ENCODE measurements around the gene CLASP1.
"Not testable (repeated sequence)": the region's sequence is repeated elsewhere in the genome, so short reads cannot be mapped to it uniquely, and the experiment has no call there.

The CLASP1 gene

GRCh38 chr2:121479882-121480522 is 169.3 kb downstream of the CLASP1 start:
- Histone ChIP-seq H3K27me3 (ENCODE audit: insufficient read depth, low read depth) (no peaks in the 10 kb centered on the region), H3K36me3 (ENCODE audit: insufficient read depth) (no peaks in the 10 kb centered on the region), H2AFZ (ENCODE audit: low read depth) (no peak overlapping the region), H3K4me3 (IDR thresholded peaks at IDR 0.05; ENCODE audit: insufficient read depth, low read depth, low read length) (no peak overlapping the region), H4K20me1 (ENCODE audit: insufficient read depth) (no peaks in the 10 kb centered on the region), H3K9ac (no peak overlapping the region), H3K4me2 (no peak overlapping the region), H3K79me2 (ENCODE audit: insufficient read depth, low read depth) (no peaks in the 10 kb centered on the region), H3K27ac (no peak overlapping the region), H3K4me1 (ENCODE audit: low read depth, poor library complexity, severe bottlenecking) (no peaks in the 10 kb centered on the region)
- TF ChIP-seq CTCF (conservative IDR thresholded peaks at IDR 0.05; ENCODE audit: low read depth, low read length): no peak

GRCh38 chr2:121478996-121479745 is 170.1 kb downstream of the CLASP1 start:
- Histone ChIP-seq H3K27ac (no peak overlapping the region), H3K4me1 (ENCODE audit: low read depth, poor library complexity, severe bottlenecking) (no peaks in the 10 kb centered on the region), H3K4me2 (no peak overlapping the region), H3K27me3 (ENCODE audit: insufficient read depth, low read depth) (no peaks in the 10 kb centered on the region), H3K9ac (no peak overlapping the region), H3K79me2 (ENCODE audit: insufficient read depth, low read depth) (no peaks in the 10 kb centered on the region), H2AFZ (ENCODE audit: low read depth) (no peak overlapping the region), H3K36me3 (ENCODE audit: insufficient read depth) (no peaks in the 10 kb centered on the region), H4K20me1 (ENCODE audit: insufficient read depth) (no peaks in the 10 kb centered on the region), H3K4me3 (IDR thresholded peaks at IDR 0.05; ENCODE audit: insufficient read depth, low read depth, low read length) (no peak overlapping the region)
- TF ChIP-seq CTCF (conservative IDR thresholded peaks at IDR 0.05; ENCODE audit: low read depth, low read length): no peak

- not testable (repeated sequence) for H4K20me1 ChIP-seq (ENCODE audit: insufficient read depth); H3K79me2 ChIP-seq (ENCODE audit: insufficient read depth, low read depth); H3K4me3 ChIP-seq (IDR thresholded peaks at IDR 0.05; ENCODE audit: insufficient read depth, low read depth, low read length); H3K27ac ChIP-seq; H3K4me1 ChIP-seq (ENCODE audit: low read depth, poor library complexity, severe bottlenecking); H2AFZ ChIP-seq (ENCODE audit: low read depth); H3K27me3 ChIP-seq (ENCODE audit: insufficient read depth, low read depth); H3K36me3 ChIP-seq (ENCODE audit: insufficient read depth); H3K4me2 ChIP-seq; H3K9ac ChIP-seq
These were observed 170.8 kb downstream of the CLASP1 start for GRCh38 chr2:121478358-121478995.

- Histone ChIP-seq H3K27me3 (ENCODE audit: insufficient read depth, low read depth) (no peaks in the 10 kb centered on the region), H3K27ac (no peak overlapping the region), H4K20me1 (ENCODE audit: insufficient read depth) (no peaks in the 10 kb centered on the region), H3K4me1 (ENCODE audit: low read depth, poor library complexity, severe bottlenecking) (no peaks in the 10 kb centered on the region), H3K4me3 (IDR thresholded peaks at IDR 0.05; ENCODE audit: insufficient read depth, low read depth, low read length) (no peak overlapping the region), H3K36me3 (ENCODE audit: insufficient read depth) (no peaks in the 10 kb centered on the region), H3K9ac (no peak overlapping the region), H2AFZ (ENCODE audit: low read depth) (no peak overlapping the region), H3K4me2 (no peak overlapping the region), H3K79me2 (ENCODE audit: insufficient read depth, low read depth) (no peaks in the 10 kb centered on the region)
- TF ChIP-seq CTCF (conservative IDR thresholded peaks at IDR 0.05; ENCODE audit: low read depth, low read length): no peak
These were observed 172.6 kb downstream of the CLASP1 start for GRCh38 chr2:121476684-121477083.

Data from KMS-11 (cell line).